Neuronal stem cell (in vitro differentiated cells): ENCODE data around the gene FLAD1.

Experiments
- DNase-seq: peaks from one replicate; pipeline ENCODE4 v3.0.0-alpha.2; 2013; ENCODE audit warnings: low spot score
- H2AFZ ChIP-seq: one replicate; pipeline ENCODE4 v1.6.1; 2013; ENCODE audit warnings: mild to moderate bottlenecking, low read length, inconsistent platforms
- H2AK5ac ChIP-seq: 2 replicates; pipeline ENCODE4 v1.6.1; 2013; ENCODE audit warnings: low read depth, mild to moderate bottlenecking, inconsistent platforms, low read length, moderate library complexity, mixed read lengths
- H2BK120ac ChIP-seq: 2 replicates; pipeline ENCODE4 v1.6.1; 2013; ENCODE audit warnings: low read depth, mild to moderate bottlenecking, inconsistent platforms, low read length, moderate library complexity, mixed read lengths
- H2BK12ac ChIP-seq: one replicate; pipeline ENCODE4 v1.6.1; 2013; ENCODE audit warnings: low read length, inconsistent platforms
- H2BK15ac ChIP-seq: 2 replicates; pipeline ENCODE4 v1.6.1; 2013; ENCODE audit warnings: mild to moderate bottlenecking, low read length, inconsistent platforms, mixed read lengths
- H2BK5ac ChIP-seq: one replicate; pipeline ENCODE4 v1.6.1; 2013; ENCODE audit warnings: inconsistent platforms, mild to moderate bottlenecking, low read length, moderate library complexity
- H3K14ac ChIP-seq: one replicate; pipeline ENCODE4 v1.6.1; 2013; ENCODE audit warnings: low read length, inconsistent platforms
- H3K18ac ChIP-seq: 2 replicates; pipeline ENCODE4 v1.6.1; 2013; ENCODE audit warnings: low read length, inconsistent platforms
- H3K23ac ChIP-seq: 2 replicates; pipeline ENCODE4 v1.6.1; 2013; ENCODE audit warnings: low read depth, mild to moderate bottlenecking, mixed read lengths, low read length, inconsistent platforms; ENCODE audit not compliant: poor library complexity
- H3K27ac ChIP-seq: replicated peaks from 3 replicates; pipeline ENCODE4 v1.5.1; 2013; ENCODE audit warnings: low read length, inconsistent platforms
- H3K27me3 ChIP-seq, 3 experiments: 2 replicates each; pipeline ENCODE4 v1.6.1; 2013; ENCODE audit warnings: low read length in 3 of 3, mild to moderate bottlenecking in 2 of 3, inconsistent platforms in 1 of 3, low read depth in 1 of 3, mixed read lengths in 1 of 3, moderate library complexity in 1 of 3; ENCODE audit not compliant: control insufficient read depth in 3 of 3, insufficient read depth in 3 of 3
- H3K36me3 ChIP-seq, 2 donors: replicated peaks in 1 of 2; 2 replicates each; pipeline ENCODE4 v1.6.1; 2013; ENCODE audit warnings: low read length in 2 of 2; ENCODE audit not compliant: control insufficient read depth in 2 of 2, insufficient read depth in 2 of 2
- H3K4ac ChIP-seq: 2 replicates; pipeline ENCODE4 v1.6.1; 2013; ENCODE audit warnings: inconsistent platforms, mild to moderate bottlenecking, low read length, moderate library complexity
- H3K4me1 ChIP-seq, 2 donors: 1 replicate in 1 of 2; 2 replicates in 1 of 2; pipeline ENCODE4 v1.6.1; 2013; ENCODE audit warnings: low read length in 2 of 2, low read depth in 1 of 2; ENCODE audit not compliant: control insufficient read depth in 2 of 2, insufficient read depth in 1 of 2
- H3K4me2 ChIP-seq: one replicate; pipeline ENCODE4 v1.6.1; 2013; ENCODE audit warnings: mild to moderate bottlenecking, low read length, inconsistent platforms; ENCODE audit not compliant: insufficient read depth, poor library complexity, severe bottlenecking
- H3K4me3 ChIP-seq, 2 donors: 2 replicates each; pipeline ENCODE4 v1.5.1; 2013; ENCODE audit warnings: low read length in 2 of 2, mild to moderate bottlenecking in 2 of 2, inconsistent platforms in 1 of 2, moderate library complexity in 1 of 2
- H3K79me1 ChIP-seq: one replicate; pipeline ENCODE4 v1.6.1; 2013; ENCODE audit warnings: low read depth, mild to moderate bottlenecking, inconsistent platforms, low read length, moderate library complexity
- H3K9ac ChIP-seq: one replicate; pipeline ENCODE4 v1.6.1; 2013; ENCODE audit warnings: mild to moderate bottlenecking, low read depth, low read length, inconsistent platforms; ENCODE audit not compliant: poor library complexity
- H3K9me3 ChIP-seq, 2 donors: replicated peaks in 1 of 2; 2 replicates each; pipeline versions ENCODE3 to v1.6.1; 2013; ENCODE audit warnings: low read length in 2 of 2, mild to moderate bottlenecking in 2 of 2, inconsistent platforms in 1 of 2, low read depth in 1 of 2, mixed read lengths in 1 of 2, moderate library complexity in 1 of 2; ENCODE audit not compliant: control insufficient read depth in 2 of 2, insufficient read depth in 1 of 2
- H4K8ac ChIP-seq: one replicate; pipeline ENCODE4 v1.6.1; 2013; ENCODE audit warnings: low read depth, mild to moderate bottlenecking, inconsistent platforms, low read length, moderate library complexity
- H4K91ac ChIP-seq: one replicate; pipeline ENCODE4 v1.6.1; 2013; ENCODE audit warnings: low read length, low read depth, mild to moderate bottlenecking, inconsistent platforms; ENCODE audit not compliant: poor library complexity
- WGBS, 2 donors: extraction: QIAGEN DNeasy Blood & Tissue Kit; methylation state at CpG; one replicate each; pipeline ENCODE4 v1.1.7; 2013; ENCODE audit warnings: missing lambda C conversion rate in 2 of 2, mixed read lengths in 1 of 2; ENCODE audit not compliant: insufficient read length in 2 of 2, insufficient replicate concordance in 1 of 2; ENCODE audit errors: extremely low coverage in 2 of 2; 5-methylcytosine and 5-hydroxymethylcytosine counted together

The FLAD1 gene

DNA sequence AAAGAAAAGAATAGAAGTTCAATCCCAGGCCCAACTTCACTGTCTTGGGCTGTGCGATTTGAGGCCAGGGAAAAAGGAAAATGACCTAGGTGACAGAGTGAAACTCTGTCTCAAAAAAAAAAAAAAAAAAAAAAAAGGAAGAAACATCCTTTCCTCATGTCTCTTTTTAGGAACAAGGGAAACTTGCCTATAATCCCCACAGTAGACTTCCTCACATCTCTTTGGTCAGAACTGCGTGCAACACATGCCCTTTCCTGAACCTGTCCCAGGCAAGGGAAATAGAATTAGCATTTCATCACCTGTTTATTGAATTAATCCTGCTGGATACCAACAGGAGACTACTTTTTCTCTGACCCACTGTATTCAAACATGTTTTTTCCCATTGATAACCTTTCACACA lies 52.8 kb downstream of the FLAD1 start:
- Histone ChIP-seq H3K79me1 (no peaks in the 10 kb centered on the region), H4K8ac (no peak overlapping the region), H3K4me3 (no peak overlapping the region), H2BK5ac (no peak overlapping the region), H2BK120ac (no peak overlapping the region), H3K36me3 (no peaks in the 10 kb centered on the region), H2BK15ac (no peak overlapping the region), H3K14ac (no peak overlapping the region), H2AFZ (no peak overlapping the region), H4K91ac (no peak overlapping the region), H3K27ac (no peak overlapping the region), H3K9ac (no peak overlapping the region), H3K18ac (no peak overlapping the region), H3K4me2 (no peak overlapping the region), H3K9me3 (no peaks in the 10 kb centered on the region), H2BK12ac (no peak overlapping the region), H3K4ac (no peak overlapping the region), H3K27me3 (no peaks in the 10 kb centered on the region), H3K4me1 (peaks cover 2 to 9% of the 10 kb centered on the region in 2 donors), H3K23ac (no peak overlapping the region), H2AK5ac (no peak overlapping the region)
- DNase-seq: no peak
- no CpG with 5 or more reads among the region's 2 CpGs for WGBS, 2 donors

DNA sequence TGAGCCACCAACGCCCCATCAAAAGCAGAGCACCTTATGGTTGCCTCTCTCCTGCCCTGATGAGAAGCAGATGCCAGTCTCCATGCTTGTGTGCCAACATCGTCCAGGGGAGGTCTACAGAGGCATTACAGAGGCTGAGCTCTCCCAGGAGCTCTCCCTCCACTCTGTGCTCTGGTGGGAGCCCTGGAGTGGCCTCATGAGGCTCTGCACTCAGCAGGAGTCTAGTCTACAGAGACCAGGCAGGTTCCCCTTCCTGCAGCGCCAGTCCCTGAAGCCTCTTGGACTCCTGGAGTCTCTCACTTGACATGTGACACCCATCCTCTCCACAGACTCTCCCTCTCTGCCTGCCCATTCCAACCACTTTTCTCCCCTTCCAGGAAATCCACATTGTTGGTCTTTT lies 53.9 kb downstream of the FLAD1 start:
- H3K79me1 ChIP-seq: no peaks in the 10 kb centered on the region

DNA sequence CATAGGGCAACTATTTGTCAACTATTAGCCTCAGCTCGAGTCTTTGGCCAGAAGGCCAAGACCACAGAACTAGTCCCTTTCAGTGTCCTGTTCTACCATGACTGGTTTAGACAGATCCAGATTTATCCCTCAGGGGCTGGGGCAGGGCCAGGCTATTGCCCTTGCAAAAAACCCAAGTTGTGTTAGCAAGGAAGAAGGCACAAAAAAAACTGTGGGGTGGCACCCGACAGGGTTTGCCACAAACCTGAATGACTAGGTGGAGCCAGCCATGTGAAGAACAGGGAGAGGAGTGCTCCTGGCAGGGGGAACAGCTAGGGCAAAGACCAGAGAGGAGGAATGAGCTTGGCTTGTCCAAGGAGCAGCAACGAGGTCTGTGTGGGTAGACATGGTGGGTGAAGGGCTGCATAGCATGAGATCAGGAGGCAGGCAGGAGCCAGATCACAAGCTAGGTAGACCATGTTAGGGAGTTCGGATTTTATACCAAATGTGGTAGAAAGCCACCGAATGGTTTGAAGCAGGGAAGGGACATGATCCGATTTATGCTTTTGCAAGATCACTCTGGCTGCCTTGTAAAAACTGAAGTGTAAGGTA lies 54.8 kb downstream of the FLAD1 start:
- Histone ChIP-seq H2AK5ac (no peak overlapping the region), H2AFZ (no peak overlapping the region), H3K4me2 (no peak overlapping the region), H3K4ac (no peak overlapping the region), H2BK120ac (no peak overlapping the region), H3K9me3 (peaks cover 0 to 3% of the 10 kb centered on the region in 2 donors), H3K23ac (no peak overlapping the region), H3K79me1 (no peaks in the 10 kb centered on the region), H2BK12ac (no peak overlapping the region), H3K18ac (no peak overlapping the region), H3K27me3 (no peaks in the 10 kb centered on the region), H4K91ac (no peak overlapping the region), H3K14ac (no peak overlapping the region), H2BK5ac (no peak overlapping the region), H3K4me3 (no peak overlapping the region), H4K8ac (no peak overlapping the region), H2BK15ac (no peak overlapping the region), H3K9ac (no peak overlapping the region), H3K4me1 (peaks cover 2 to 9% of the 10 kb centered on the region in 2 donors), H3K36me3 (no peaks in the 10 kb centered on the region), H3K27ac (no peak overlapping the region)
- DNase-seq: no peak
- WGBS, 2 donors: no CpG with 5 or more reads among the region's 6 CpGs

More for the DNA sequence above, 53.9 kb downstream of the FLAD1 start:
- no peak overlapping the region for H2AFZ ChIP-seq
- peaks cover 2 to 9% of the 10 kb centered on the region in 2 donors for H3K4me1 ChIP-seq
- H3K27me3 ChIP-seq: no peaks in the 10 kb centered on the region
- no peak overlapping the region for H3K4ac ChIP-seq
- no peak overlapping the region for H4K8ac ChIP-seq
- no peak overlapping the region for H3K27ac ChIP-seq
- no peak overlapping the region for H3K9ac ChIP-seq
- H3K4me2 ChIP-seq: no peak overlapping the region
- no peak overlapping the region for H2BK120ac ChIP-seq
- no peak overlapping the region for H3K4me3 ChIP-seq
- no peak overlapping the region for H2BK5ac ChIP-seq
- no peak overlapping the region for H3K18ac ChIP-seq
- peak overlapping the region; percentile 7 for H2AK5ac ChIP-seq
- no peaks in the 10 kb centered on the region for H3K36me3 ChIP-seq
- no peak for DNase-seq
- H3K9me3 ChIP-seq: no peaks in the 10 kb centered on the region
- H3K23ac ChIP-seq: no peak overlapping the region
- no peak overlapping the region for H2BK15ac ChIP-seq
- WGBS, 2 donors: no CpG with 5 or more reads among the region's 3 CpGs
- no peak overlapping the region for H2BK12ac ChIP-seq
- H4K91ac ChIP-seq: no peak overlapping the region
- no peak overlapping the region for H3K14ac ChIP-seq

- no peak for DNase-seq
Measured at GRCh38 chr1:155038602-155039307, 55.6 kb downstream of the FLAD1 start.

More at GRCh38 chr1:155038602-155039307, 55.6 kb downstream of the FLAD1 start:
- H4K8ac ChIP-seq: no peak overlapping the region
- peaks cover 2 to 9% of the 10 kb centered on the region in 2 donors for H3K4me1 ChIP-seq
- no peak overlapping the region for H2AFZ ChIP-seq
- peaks cover 0 to 3% of the 10 kb centered on the region in 2 donors for H3K9me3 ChIP-seq
- no peak overlapping the region for H2BK120ac ChIP-seq
- no peak overlapping the region for H3K4me2 ChIP-seq
- no peak overlapping the region for H3K4me3 ChIP-seq
- no peak overlapping the region for H3K14ac ChIP-seq
- H3K79me1 ChIP-seq: no peaks in the 10 kb centered on the region
- no peaks in the 10 kb centered on the region for H3K27me3 ChIP-seq
- no peak overlapping the region for H2BK5ac ChIP-seq
- no peak overlapping the region for H2BK12ac ChIP-seq
- H3K9ac ChIP-seq: no peak overlapping the region
- H3K4ac ChIP-seq: no peak overlapping the region
- no peaks in the 10 kb centered on the region for H3K36me3 ChIP-seq
- H2BK15ac ChIP-seq: no peak overlapping the region
- H3K27ac ChIP-seq: no peak overlapping the region
- no CpG with 5 or more reads among the region's 8 CpGs for WGBS, 2 donors
- H3K18ac ChIP-seq: no peak overlapping the region
- no peak overlapping the region for H4K91ac ChIP-seq
- no peak overlapping the region for H2AK5ac ChIP-seq
- no peak overlapping the region for H3K23ac ChIP-seq
